Measurements from ENCODE around the gene LARP1. TPM values are rescaled to one million over a fixed set of nuclear protein-coding genes. Genes with fewer than 3 reads are reported as not detected.

LARP1 gene
- total RNA-seq, 3 donors from 2014 or later: 64.0 to 123 (median 73.7) TPM

GRCh38 chr5:154721481-154722058, 33.6 kb upstream of the LARP1 start:
- H3K27me3 ChIP-seq: no peaks in the 10 kb centered on the region
- TF ChIP-seq CTCF (IDR thresholded peaks at IDR 0.05) (no peak), POLR2AphosphoS5 (IDR thresholded peaks at IDR 0.05) (no peak), POLR2A (IDR thresholded peaks at IDR 0.05) (no peak)
- no peak for DNase-seq (ENCODE audit: low spot score in 2 of 2)
- H3K9me3 ChIP-seq: no peaks in the 10 kb centered on the region
- H3K4me3 ChIP-seq: no peak overlapping the region
- intact Hi-C loops (cut with DNase I; ENCODE audit: low total_unique reads): no loop called here
- no peaks in the 10 kb centered on the region for H3K4me1 ChIP-seq
- no peak overlapping the region for H3K27ac ChIP-seq
- H3K36me3 ChIP-seq: no peaks in the 10 kb centered on the region

- Histone ChIP-seq H3K36me3 (no peaks in the 10 kb centered on the region), H3K27ac (no peak overlapping the region), H3K9me3 (no peaks in the 10 kb centered on the region), H3K4me3 (no peak overlapping the region), H3K27me3 (no peaks in the 10 kb centered on the region), H3K4me1 (no peaks in the 10 kb centered on the region)
- intact Hi-C loops (cut with DNase I; ENCODE audit: low total_unique reads): no loop called here
- TF ChIP-seq POLR2A (IDR thresholded peaks at IDR 0.05): no peak
- TF ChIP-seq POLR2AphosphoS5 (IDR thresholded peaks at IDR 0.05): no peak
- TF ChIP-seq CTCF (IDR thresholded peaks at IDR 0.05): no peak
- no peak for DNase-seq (ENCODE audit: low spot score in 2 of 2)
These were observed 33.1 kb upstream of the LARP1 start for GRCh38 chr5:154722097-154722496.

GRCh38 chr5:154722936-154723335, 32.2 kb upstream of the LARP1 start:
- intact Hi-C loops (cut with DNase I; ENCODE audit: low total_unique reads): no loop called here
- TF ChIP-seq POLR2AphosphoS5 (IDR thresholded peaks at IDR 0.05) (no peak), CTCF (IDR thresholded peaks at IDR 0.05) (no peak), POLR2A (IDR thresholded peaks at IDR 0.05) (no peak)

GRCh38 chr5:154723740-154724505, 31.3 kb upstream of the LARP1 start:
- H3K4me1 ChIP-seq: no peaks in the 10 kb centered on the region
- no peaks in the 10 kb centered on the region for H3K27me3 ChIP-seq
- DNase-seq (ENCODE audit: low spot score in 2 of 2): no peak
- TF ChIP-seq CTCF (IDR thresholded peaks at IDR 0.05) (no peak), POLR2AphosphoS5 (IDR thresholded peaks at IDR 0.05) (no peak), POLR2A (IDR thresholded peaks at IDR 0.05) (no peak)
- H3K36me3 ChIP-seq: no peaks in the 10 kb centered on the region
- H3K9me3 ChIP-seq: no peaks in the 10 kb centered on the region
- no peak overlapping the region for H3K27ac ChIP-seq
- intact Hi-C loops (cut with DNase I; ENCODE audit: low total_unique reads): no loop called here
- H3K4me3 ChIP-seq: no peak overlapping the region

More at GRCh38 chr5:154722936-154723335, 32.2 kb upstream of the LARP1 start:
- DNase-seq (ENCODE audit: low spot score in 2 of 2): no peak
- no peaks in the 10 kb centered on the region for H3K4me1 ChIP-seq
- H3K27ac ChIP-seq: no peak overlapping the region
- H3K9me3 ChIP-seq: no peaks in the 10 kb centered on the region
- H3K4me3 ChIP-seq: no peak overlapping the region
- H3K27me3 ChIP-seq: no peaks in the 10 kb centered on the region
- no peaks in the 10 kb centered on the region for H3K36me3 ChIP-seq

GRCh38 chr5:154727361-154727760, 27.8 kb upstream of the LARP1 start:
- Histone ChIP-seq H3K27ac (no peak overlapping the region), H3K36me3 (no peaks in the 10 kb centered on the region), H3K4me3 (no peak overlapping the region), H3K9me3 (no peaks in the 10 kb centered on the region), H3K4me1 (no peaks in the 10 kb centered on the region), H3K27me3 (no peaks in the 10 kb centered on the region)
- intact Hi-C loops (cut with DNase I; ENCODE audit: low total_unique reads): no loop called here
- DNase-seq (ENCODE audit: low spot score in 2 of 2): no peak
- TF ChIP-seq POLR2A (IDR thresholded peaks at IDR 0.05) (no peak), CTCF (IDR thresholded peaks at IDR 0.05) (no peak), POLR2AphosphoS5 (IDR thresholded peaks at IDR 0.05) (no peak)
